Prostate gland (tissue), 2 donors: ENCODE data around the gene RHEB.

ENCODE experiments used
- POLR2AphosphoS5 ChIP-seq: sonication (generic); formaldehyde crosslinking; IDR thresholded peaks from one replicate; pipeline ENCODE4 v1.6.1; 2017; ENCODE audit warnings: antibody characterized with exemption
- TF ChIP-seq, protein P1 (sequence below), 4 experiments: fragments of 200-600 bp in 2 of 4; fragments of 450-650 bp in 2 of 4; sonication (generic) in 2 of 4; IDR thresholded peaks; 1 replicate in 3 of 4; 2 replicates in 1 of 4; pipeline ENCODE4 v1.5.1; 2016 to 2019; ENCODE audit warnings: antibody characterized with exemption in 4 of 4, mild to moderate bottlenecking in 2 of 4, moderate library complexity in 2 of 4

DNA sequence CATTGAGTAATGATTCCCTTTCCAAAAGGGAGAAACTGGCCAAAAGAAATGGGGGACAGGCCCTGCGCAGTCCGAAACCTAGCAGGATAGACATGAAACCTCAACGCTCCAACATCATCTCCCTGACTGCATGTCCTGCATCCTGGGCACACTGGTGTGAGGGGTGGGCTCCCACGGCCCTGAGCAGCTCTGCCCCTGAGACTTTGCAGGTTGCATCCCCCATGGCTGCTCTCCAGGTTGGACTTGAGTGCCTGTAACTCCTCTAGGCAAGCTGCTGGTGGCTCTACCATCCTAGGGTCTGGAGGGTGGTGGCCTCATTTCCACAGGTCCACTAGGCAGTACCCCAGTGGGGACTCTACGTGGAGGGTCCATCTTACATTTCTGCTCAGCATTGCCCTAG is 63.4 kb downstream of the RHEB start:
- TF ChIP-seq, protein P1, sequence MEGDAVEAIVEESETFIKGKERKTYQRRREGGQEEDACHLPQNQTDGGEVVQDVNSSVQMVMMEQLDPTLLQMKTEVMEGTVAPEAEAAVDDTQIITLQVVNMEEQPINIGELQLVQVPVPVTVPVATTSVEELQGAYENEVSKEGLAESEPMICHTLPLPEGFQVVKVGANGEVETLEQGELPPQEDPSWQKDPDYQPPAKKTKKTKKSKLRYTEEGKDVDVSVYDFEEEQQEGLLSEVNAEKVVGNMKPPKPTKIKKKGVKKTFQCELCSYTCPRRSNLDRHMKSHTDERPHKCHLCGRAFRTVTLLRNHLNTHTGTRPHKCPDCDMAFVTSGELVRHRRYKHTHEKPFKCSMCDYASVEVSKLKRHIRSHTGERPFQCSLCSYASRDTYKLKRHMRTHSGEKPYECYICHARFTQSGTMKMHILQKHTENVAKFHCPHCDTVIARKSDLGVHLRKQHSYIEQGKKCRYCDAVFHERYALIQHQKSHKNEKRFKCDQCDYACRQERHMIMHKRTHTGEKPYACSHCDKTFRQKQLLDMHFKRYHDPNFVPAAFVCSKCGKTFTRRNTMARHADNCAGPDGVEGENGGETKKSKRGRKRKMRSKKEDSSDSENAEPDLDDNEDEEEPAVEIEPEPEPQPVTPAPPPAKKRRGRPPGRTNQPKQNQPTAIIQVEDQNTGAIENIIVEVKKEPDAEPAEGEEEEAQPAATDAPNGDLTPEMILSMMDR (IDR thresholded peaks at IDR 0.05) = no peak
- TF ChIP-seq POLR2AphosphoS5 = no peak
